HG02840 (cell line): ENCODE data around the gene RASGRP2.

ENCODE experiments used
- ATAC-seq: cut with Tn5 transposase; IDR thresholded peaks from one replicate; pipeline ENCODE4 v1.9.1; 2021; ENCODE audit warnings: mild to moderate bottlenecking, moderate library complexity, moderate number of reproducible peaks; ENCODE audit not compliant: unreplicated experiment, low FRiP score

The RASGRP2 gene

GRCh38 chr11:64722141-64723065, 21.5 kb downstream of the RASGRP2 start:
- no peak for ATAC-seq

- ATAC-seq: no peak
Measured at GRCh38 chr11:64721359-64721699, 22.6 kb downstream of the RASGRP2 start.

- no peak for ATAC-seq
Measured at GRCh38 chr11:64720640-64721358, 23.1 kb downstream of the RASGRP2 start.

GRCh38 chr11:64720167-64720566, 23.8 kb downstream of the RASGRP2 start:
- no peak for ATAC-seq

GRCh38 chr11:64719406-64719805, 24.5 kb downstream of the RASGRP2 start:
- ATAC-seq: no peak

GRCh38 chr11:64718780-64719124, 25.2 kb downstream of the RASGRP2 start:
- ATAC-seq: no peak

GRCh38 chr11:64718084-64718779, 25.7 kb downstream of the RASGRP2 start:
- ATAC-seq: no peak

GRCh38 chr11:64717268-64717578, 26.7 kb downstream of the RASGRP2 start:
- no peak for ATAC-seq

GRCh38 chr11:64716473-64717267, 27.3 kb downstream of the RASGRP2 start:
- no peak for ATAC-seq

- ATAC-seq: no peak
Measured at GRCh38 chr11:64715756-64716472, 28.0 kb downstream of the RASGRP2 start.

- no peak for ATAC-seq
Measured at GRCh38 chr11:64715110-64715509, 28.8 kb downstream of the RASGRP2 start.

GRCh38 chr11:64714666-64715065, 29.3 kb downstream of the RASGRP2 start:
- no peak for ATAC-seq

GRCh38 chr11:64713781-64714363, 30.1 kb downstream of the RASGRP2 start:
- no peak for ATAC-seq

GRCh38 chr11:64713016-64713707, 30.8 kb downstream of the RASGRP2 start:
- ATAC-seq: no peak

- ATAC-seq: no peak
Measured at GRCh38 chr11:64712430-64713015, 31.4 kb downstream of the RASGRP2 start.

- no peak for ATAC-seq
Measured at GRCh38 chr11:64711956-64712362, 32.0 kb downstream of the RASGRP2 start.

GRCh38 chr11:64711138-64711955, 32.6 kb downstream of the RASGRP2 start:
- ATAC-seq: no peak
